ENCODE results near the gene ERG28. TPM values are rescaled to one million over a fixed set of nuclear protein-coding genes. Genes with fewer than 3 reads are reported as not detected.
A peak's percentile ranks its signal among the peaks of the same experiment; 100 is the strongest.

ERG28 gene
- total and polyA plus RNA-seq, 2 experiments from 2014 or later = 6.6 to 21.4 TPM

- Histone ChIP-seq H3K27ac (no peak overlapping the region), H3K9me2 (ENCODE audit: insufficient read depth) (no peaks in the 10 kb centered on the region), H3K4me2 (ENCODE audit: unreplicated experiment) (no peak overlapping the region), H3K9ac (no peak overlapping the region), H3K36me3 (ENCODE audit: low read depth) (no peaks in the 10 kb centered on the region), H3F3A (ENCODE audit: insufficient read depth) (no peaks in the 10 kb centered on the region), H3K27me3 (replicated peaks; ENCODE audit: insufficient read depth) (peaks cover 10% of the 10 kb centered on the region), H2AFZ (no peak overlapping the region), H3K9me3 (ENCODE audit: low read depth) (no peaks in the 10 kb centered on the region), H3K4me3 (no peak overlapping the region), H3K4me1 (ENCODE audit: insufficient read depth) (no peaks in the 10 kb centered on the region), H3K79me2 (ENCODE audit: insufficient read depth) (no peaks in the 10 kb centered on the region), H4K20me1 (ENCODE audit: insufficient read depth) (no peaks in the 10 kb centered on the region)
- in situ Hi-C loops (cut with MboI) = no loop called here
- WGBS, 2 experiments (ENCODE audit: low coverage in 1 of 2, low lambda C conversion rate in 2 of 2, missing lambda C conversion rate in 2 of 2) = 40 to 45% methylated on average over 4 of the region's 4 CpGs
- TF ChIP-seq EZH2 (IDR thresholded peaks at IDR 0.05; ENCODE audit: insufficient read depth, poor library complexity, severe bottlenecking) (no peak), EZH2phosphoT487 (IDR thresholded peaks at IDR 0.05; ENCODE audit: insufficient read depth, low read depth) (no peak)
- DNase-seq = no peak
Observed at GRCh38 chr14:75614179-75614578, 46.5 kb downstream of the ERG28 start.

- Histone ChIP-seq H4K20me1 (ENCODE audit: insufficient read depth) (no peaks in the 10 kb centered on the region), H3K79me2 (ENCODE audit: insufficient read depth) (no peaks in the 10 kb centered on the region), H3K4me3 (no peak overlapping the region), H3K9me3 (ENCODE audit: low read depth) (no peaks in the 10 kb centered on the region), H2AFZ (no peak overlapping the region), H3K27ac (no peak overlapping the region), H3F3A (ENCODE audit: insufficient read depth) (no peaks in the 10 kb centered on the region), H3K27me3 (replicated peaks; ENCODE audit: insufficient read depth) (peaks cover 10% of the 10 kb centered on the region), H3K9me2 (ENCODE audit: insufficient read depth) (no peaks in the 10 kb centered on the region), H3K4me1 (ENCODE audit: insufficient read depth) (no peaks in the 10 kb centered on the region), H3K36me3 (ENCODE audit: low read depth) (no peaks in the 10 kb centered on the region), H3K4me2 (ENCODE audit: unreplicated experiment) (no peak overlapping the region), H3K9ac (no peak overlapping the region)
- in situ Hi-C loops (cut with MboI) = no loop called here
- WGBS, 2 experiments (ENCODE audit: low coverage in 1 of 2, low lambda C conversion rate in 2 of 2, missing lambda C conversion rate in 2 of 2) = 63 to 64% methylated on average over 4 of the region's 4 CpGs
- DNase-seq = no peak
- TF ChIP-seq EZH2phosphoT487 (IDR thresholded peaks at IDR 0.05; ENCODE audit: insufficient read depth, low read depth) (no peak), EZH2 (IDR thresholded peaks at IDR 0.05; ENCODE audit: insufficient read depth, poor library complexity, severe bottlenecking) (no peak)
Observed at GRCh38 chr14:75612157-75612556, 48.5 kb downstream of the ERG28 start.

DNA sequence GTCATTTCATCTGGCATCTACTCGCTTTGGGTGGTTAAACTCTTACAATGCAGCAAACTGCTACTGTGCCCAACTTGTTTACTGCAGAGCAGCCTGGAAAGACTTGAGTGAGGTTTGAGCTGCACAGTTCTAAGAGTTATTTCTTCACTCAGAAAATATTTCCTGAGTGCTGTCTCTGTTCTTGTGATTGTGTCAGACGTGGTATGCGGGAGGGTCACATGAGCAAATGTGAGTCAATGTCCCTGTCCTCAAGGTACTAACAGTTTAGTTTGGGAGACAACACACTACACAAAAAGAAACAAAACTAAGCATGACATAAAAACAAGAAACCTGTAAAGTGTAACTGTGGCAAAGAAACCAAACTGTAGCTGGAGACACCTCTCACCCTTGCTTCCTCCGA, 49.8 kb downstream of the ERG28 start:
- H3K4me3 ChIP-seq = no peak overlapping the region
- H3K9me3 ChIP-seq (ENCODE audit: low read depth) = no peaks in the 10 kb centered on the region
- H3F3A ChIP-seq (ENCODE audit: insufficient read depth) = no peaks in the 10 kb centered on the region
- no peak overlapping the region for H3K4me2 ChIP-seq (ENCODE audit: unreplicated experiment)
- no peaks in the 10 kb centered on the region for H3K36me3 ChIP-seq (ENCODE audit: low read depth)
- H3K27ac ChIP-seq = no peak overlapping the region
- no peaks in the 10 kb centered on the region for H3K9me2 ChIP-seq (ENCODE audit: insufficient read depth)
- WGBS, 2 experiments (ENCODE audit: low coverage in 1 of 2, low lambda C conversion rate in 2 of 2, missing lambda C conversion rate in 2 of 2) = 48 to 52% methylated on average over 4 of the region's 4 CpGs
- peaks cover 10% of the 10 kb centered on the region for H3K27me3 ChIP-seq (replicated peaks; ENCODE audit: insufficient read depth)
- H2AFZ ChIP-seq = no peak overlapping the region
- TF ChIP-seq EZH2phosphoT487 (IDR thresholded peaks at IDR 0.05; ENCODE audit: insufficient read depth, low read depth) = no peak
- no peak for TF ChIP-seq EZH2 (IDR thresholded peaks at IDR 0.05; ENCODE audit: insufficient read depth, poor library complexity, severe bottlenecking)
- no peaks in the 10 kb centered on the region for H4K20me1 ChIP-seq (ENCODE audit: insufficient read depth)
- peak; percentile 4 for DNase-seq
- no peak overlapping the region for H3K9ac ChIP-seq
- H3K4me1 ChIP-seq (ENCODE audit: insufficient read depth) = no peaks in the 10 kb centered on the region
- no peaks in the 10 kb centered on the region for H3K79me2 ChIP-seq (ENCODE audit: insufficient read depth)
- in situ Hi-C loops (cut with MboI) = no loop called here

- Histone ChIP-seq H3K9me3 (ENCODE audit: low read depth) (no peaks in the 10 kb centered on the region), H2AFZ (no peak overlapping the region), H3K4me1 (ENCODE audit: insufficient read depth) (no peaks in the 10 kb centered on the region), H3K27me3 (replicated peaks; ENCODE audit: insufficient read depth) (peaks cover 10% of the 10 kb centered on the region), H3K9ac (no peak overlapping the region), H3K4me2 (ENCODE audit: unreplicated experiment) (no peak overlapping the region), H3K9me2 (ENCODE audit: insufficient read depth) (no peaks in the 10 kb centered on the region), H4K20me1 (ENCODE audit: insufficient read depth) (no peaks in the 10 kb centered on the region), H3F3A (ENCODE audit: insufficient read depth) (no peaks in the 10 kb centered on the region), H3K27ac (no peak overlapping the region), H3K36me3 (ENCODE audit: low read depth) (no peaks in the 10 kb centered on the region), H3K79me2 (ENCODE audit: insufficient read depth) (no peaks in the 10 kb centered on the region), H3K4me3 (no peak overlapping the region)
- in situ Hi-C loops (cut with MboI) = no loop called here
- 15 to 24% methylated on average over 9 of the region's 9 CpGs for WGBS, 2 experiments (ENCODE audit: low coverage in 1 of 2, low lambda C conversion rate in 2 of 2, missing lambda C conversion rate in 2 of 2)
- peak; percentile 27 for DNase-seq
- TF ChIP-seq EZH2phosphoT487 (IDR thresholded peaks at IDR 0.05; ENCODE audit: insufficient read depth, low read depth) (no peak), EZH2 (IDR thresholded peaks at IDR 0.05; ENCODE audit: insufficient read depth, poor library complexity, severe bottlenecking) (no peak)
Observed at GRCh38 chr14:75609606-75610475, 50.8 kb downstream of the ERG28 start.
